GM18517 (cell line): ENCODE data around the gene GPR75.
"Not testable (repeated sequence)": the region's sequence is repeated elsewhere in the genome, so short reads cannot be mapped to it uniquely, and the experiment has no call there.

Source experiments
- ATAC-seq: cut with Tn5 transposase; IDR thresholded peaks from one replicate; pipeline ENCODE4 v1.9.1; 2021; ENCODE audit warnings: mild to moderate bottlenecking, moderate library complexity; ENCODE audit not compliant: unreplicated experiment

GPR75 gene

GRCh38 chr2:53854678-53855077 is 5.1 kb downstream of the GPR75 start:
- no peak for ATAC-seq

DNA sequence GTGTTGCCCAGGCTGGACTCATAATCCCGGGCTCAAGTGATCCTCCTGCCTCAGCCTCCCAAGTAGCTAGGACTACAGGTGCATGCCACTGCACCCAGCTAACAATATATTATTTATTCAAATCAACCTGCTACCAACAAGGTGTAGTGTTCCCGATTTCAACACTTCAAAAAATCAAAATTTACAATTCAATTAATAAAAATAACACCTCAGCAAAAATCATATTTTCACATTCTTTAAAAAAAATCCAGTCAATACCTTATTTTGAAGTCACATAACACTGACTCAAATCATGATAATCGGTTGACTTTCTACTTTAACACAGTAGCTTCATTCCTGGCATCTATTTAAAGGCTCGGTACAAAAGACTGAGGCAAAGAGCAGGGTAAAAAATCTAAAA is 7.2 kb downstream of the GPR75 start:
- no peak for ATAC-seq

DNA sequence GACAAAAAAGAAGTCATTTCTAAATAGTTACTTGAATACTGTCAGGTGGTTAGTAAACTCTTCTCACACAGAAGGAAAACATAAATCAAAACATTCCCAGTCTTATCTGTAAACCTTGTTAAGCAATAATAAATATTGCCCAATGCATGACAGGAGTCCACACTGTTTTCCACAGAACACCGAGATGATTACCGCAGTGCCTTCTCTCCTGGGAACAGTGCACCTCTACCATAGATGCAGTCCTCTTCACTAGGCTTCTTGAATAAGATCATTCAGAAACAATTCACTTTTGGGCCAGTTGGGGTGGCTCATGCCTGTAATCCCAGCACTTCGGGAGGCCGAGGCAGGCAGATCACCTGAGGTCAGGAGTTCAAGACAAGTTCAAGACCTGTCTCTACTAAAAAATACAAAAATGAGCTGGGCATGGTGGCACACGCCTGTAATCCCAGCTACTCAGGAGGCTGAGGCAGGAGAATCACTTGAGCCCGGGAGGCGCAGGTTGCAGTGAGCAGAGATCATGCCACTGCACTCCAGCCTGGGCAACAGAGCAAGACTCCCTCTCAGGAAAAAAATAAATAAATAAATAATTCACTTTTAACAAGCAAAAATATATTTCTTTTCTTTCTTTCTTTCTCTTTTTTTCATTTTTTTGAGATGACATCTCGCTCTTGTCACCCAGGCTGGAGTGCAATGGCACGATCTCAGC is 8.6 kb downstream of the GPR75 start:
- ATAC-seq = not testable (repeated sequence)

- ATAC-seq = no peak
These were observed 11.7 kb downstream of the GPR75 start for GRCh38 chr2:53848062-53848461.

DNA sequence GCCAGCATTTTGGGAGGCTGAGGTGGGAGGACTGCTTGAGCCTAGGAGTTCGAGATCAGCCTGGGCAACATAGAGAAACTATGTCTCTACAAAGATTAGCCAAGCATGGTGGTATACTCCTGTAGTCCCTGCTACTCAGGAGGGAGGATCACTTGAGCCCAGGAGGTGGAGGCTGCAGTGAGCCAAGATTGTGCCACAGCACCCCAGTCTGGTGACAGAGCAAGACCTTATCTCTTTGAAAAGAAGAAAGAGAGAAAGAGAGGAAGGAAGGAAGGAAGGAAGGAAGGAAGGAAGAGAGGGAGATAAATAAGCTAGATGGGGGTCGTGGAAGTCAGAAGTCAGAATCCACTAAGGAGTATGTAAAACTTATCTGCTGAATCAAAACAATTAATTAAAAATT is 16.2 kb downstream of the GPR75 start:
- no peak for ATAC-seq

GRCh38 chr2:53842891-53843290 is 16.9 kb downstream of the GPR75 start:
- ATAC-seq = no peak

- not testable (repeated sequence) for ATAC-seq
These were observed 18.1 kb downstream of the GPR75 start for GRCh38 chr2:53841651-53842050.

DNA sequence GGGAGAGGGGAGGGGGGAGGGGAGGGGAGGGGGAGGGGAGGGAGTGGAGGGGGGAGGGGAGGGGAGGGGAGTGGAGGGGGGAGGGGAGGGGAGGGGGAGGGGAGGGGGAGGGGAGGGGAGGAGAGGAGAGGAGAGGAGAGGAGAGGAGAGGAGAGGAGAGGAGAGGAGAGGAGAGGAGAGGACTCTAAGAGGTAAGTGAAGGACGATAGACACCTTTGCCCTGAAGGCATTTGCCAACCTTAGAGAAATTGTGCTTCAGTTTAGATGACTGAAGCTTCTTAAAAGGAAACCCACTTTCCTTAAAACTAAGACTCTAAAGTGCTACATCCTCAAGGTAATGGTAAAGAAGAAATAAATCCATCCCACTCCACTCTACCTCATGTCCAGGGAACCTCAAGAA is 19.2 kb downstream of the GPR75 start:
- ATAC-seq = no peak

DNA sequence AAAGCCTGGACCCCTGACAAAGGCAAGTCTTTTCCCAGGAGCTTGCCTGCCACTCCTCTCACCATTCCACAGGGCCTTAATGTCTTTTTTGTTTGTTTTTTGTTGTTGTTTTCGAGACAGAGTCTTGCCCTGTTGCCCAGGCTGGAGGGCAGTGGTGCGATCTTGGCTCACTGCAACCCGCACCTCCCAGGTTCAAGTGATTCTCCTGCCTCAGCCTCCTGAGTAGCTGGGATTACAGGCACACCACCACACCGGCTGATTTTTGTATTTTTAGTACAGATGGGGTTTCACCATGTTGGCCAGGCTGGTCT is 29.8 kb downstream of the GPR75 start:
- not testable (repeated sequence) for ATAC-seq

DNA sequence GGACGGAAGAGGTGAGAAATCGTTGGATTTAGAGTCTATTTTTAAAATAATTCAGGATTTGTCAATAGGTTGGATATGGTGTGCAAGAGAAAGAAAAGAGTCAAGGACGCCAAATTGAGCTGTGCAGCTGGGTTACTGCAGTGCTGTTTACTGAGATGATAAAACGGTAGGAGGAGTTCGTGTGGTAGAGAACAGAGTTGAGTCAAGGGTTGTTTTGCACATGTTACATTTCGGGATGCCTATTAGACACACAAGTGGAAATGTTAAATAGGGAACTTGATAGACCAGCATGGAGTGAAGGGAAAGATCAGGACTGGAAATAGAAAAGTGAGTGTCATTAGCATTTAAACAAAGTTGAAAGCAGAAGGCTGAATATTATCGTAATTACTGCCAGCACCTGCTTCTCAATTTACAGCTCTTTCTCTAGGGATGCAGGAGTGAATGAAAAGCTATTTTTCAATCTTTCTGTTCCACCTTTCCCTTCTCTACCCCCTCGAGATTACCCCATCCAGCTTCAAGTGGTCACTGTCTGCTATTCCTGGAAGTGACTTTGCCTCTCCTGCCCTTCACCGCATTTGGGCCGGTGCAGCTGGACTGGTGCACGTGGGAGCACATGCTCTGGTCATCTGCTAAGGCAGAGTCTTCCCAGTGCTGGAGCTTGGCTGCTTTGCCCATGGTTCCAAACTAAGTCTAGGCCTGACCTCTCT is 30.3 kb downstream of the GPR75 start:
- ATAC-seq = no peak

DNA sequence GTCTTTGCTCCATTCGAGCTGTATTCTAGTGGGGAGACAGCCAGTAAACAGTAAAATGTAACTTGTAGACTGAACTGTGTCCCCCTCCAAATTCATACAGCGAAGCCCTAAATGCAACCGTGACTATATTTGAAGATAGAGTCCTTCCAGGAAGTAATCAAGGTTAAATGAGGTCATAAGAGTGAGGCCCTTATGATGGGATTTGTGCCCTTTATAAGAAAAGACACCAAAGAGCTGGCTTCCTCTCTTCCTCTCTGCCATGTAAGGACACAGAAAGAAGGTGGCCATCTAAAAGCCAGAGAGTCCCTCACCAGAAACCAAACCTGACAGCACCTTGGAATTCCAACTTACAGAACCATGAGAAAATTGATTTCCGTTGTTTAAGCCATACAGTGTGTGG is 31.4 kb downstream of the GPR75 start:
- ATAC-seq = no peak

DNA sequence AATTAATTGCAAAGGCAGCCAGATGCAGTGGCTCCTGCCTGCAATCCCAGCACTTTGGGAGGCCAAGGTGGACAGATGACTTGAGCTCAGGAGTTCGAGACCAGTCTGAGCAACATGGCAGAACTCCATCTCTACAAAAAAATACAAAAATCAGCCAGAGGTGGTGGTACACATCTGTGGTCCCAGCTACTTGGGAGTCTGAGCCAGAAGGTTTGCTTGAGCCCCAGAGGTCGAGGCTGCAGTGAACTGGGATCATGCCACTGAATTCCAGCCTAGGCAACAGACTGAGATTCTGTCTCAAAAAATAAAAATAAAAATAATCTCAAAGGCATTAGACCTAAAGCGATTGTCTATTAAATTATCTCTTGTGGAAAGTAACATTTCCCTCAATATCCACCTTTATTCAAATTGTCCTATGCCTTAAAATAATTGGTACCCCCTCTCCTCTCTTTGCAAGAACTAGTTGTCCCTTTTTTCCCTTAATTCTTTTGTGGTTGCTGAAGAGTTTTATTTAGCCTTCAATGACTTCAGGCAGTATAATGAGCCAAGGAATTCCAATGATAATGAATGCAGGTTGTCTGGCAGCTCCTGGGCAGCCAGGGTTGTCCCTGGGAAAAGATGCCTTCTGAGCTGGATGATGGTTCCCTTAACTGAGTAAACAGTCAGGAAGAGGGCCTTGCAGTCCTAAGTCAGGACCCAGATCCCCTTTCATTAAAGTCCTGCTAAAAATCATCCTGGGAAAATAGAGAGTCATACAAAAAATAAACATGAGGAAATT is 32.2 kb downstream of the GPR75 start:
- ATAC-seq = no peak

- ATAC-seq = no peak
These were observed 33.0 kb downstream of the GPR75 start for GRCh38 chr2:53826587-53827397.

- ATAC-seq = no peak
These were observed 33.7 kb downstream of the GPR75 start for GRCh38 chr2:53826030-53826410.

DNA sequence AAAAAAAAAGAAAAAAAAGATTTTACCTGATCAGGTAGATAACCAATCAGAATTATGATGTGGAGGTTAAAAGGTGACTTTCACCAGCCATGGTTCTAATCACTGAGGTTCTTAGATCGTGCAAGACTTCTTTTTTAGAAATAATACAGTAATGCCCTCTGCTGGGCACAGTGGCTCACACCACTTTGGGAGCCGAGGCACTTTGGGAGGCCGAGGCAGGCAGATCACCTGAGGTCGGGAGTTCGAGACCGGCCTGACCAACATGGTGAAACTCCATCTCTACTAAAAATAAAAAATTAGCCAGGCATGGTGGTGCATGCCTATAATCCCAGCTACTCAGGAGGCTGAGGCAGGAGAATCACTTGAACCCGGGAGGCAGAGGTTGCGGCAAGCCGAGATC is 36.1 kb downstream of the GPR75 start:
- not testable (repeated sequence) for ATAC-seq

DNA sequence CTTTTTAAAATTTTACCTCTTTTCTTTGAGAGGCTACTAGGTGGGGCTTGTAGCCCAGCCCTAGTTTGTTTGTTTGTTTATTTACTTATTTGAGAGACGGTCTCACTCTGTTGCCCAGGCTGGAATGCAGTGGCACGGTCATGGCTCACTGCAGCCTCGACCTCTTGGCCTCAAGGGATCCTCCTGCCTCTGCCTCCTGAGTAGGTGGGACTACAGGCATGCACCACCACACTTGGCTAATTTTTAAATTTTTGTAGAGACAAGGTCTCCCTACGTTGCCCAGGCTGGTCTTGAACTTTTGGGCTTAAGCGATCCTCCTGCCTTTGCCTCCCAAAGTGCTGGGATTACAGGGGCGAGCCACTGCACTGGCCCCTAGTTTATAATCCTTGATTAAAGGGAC is 38.0 kb downstream of the GPR75 start:
- no peak for ATAC-seq

DNA sequence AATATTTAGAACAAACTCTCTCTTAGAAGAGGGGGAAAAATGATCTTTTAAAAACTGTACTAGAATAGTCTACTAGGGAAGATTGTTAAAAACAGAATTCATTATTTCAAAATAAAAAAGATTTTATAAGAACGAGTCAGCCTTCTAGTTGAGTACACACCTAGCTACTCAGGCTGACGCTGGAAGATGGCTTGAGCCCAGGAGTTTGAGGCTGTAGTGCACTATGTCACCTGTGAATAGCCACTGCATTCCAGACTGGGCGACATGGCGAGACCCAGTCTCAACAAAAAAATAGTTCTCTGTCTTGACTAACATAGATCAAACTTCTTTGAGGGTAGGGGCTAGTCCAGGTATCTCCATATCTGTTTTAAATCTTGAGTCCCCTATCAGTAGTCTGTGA is 39.1 kb downstream of the GPR75 start:
- no peak for ATAC-seq

DNA sequence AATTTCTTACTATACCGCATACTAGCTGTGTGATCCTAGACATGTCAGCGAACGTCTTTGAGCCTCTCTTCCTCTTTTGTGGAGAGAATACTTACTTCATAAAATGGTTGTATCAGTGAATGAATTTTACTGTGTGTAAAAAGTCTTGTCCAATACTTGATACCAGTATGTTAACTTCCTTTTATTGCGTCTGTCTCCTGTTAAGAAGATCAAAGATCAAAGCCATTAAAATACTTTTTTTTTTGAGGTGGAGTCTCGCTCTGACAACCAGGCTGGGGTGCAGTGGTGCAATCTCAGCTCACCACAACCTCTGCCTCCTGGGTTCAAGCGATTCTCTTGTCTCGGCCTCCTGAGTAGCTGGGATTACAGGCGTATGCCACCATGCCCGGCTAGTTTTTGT is 39.7 kb downstream of the GPR75 start:
- no peak for ATAC-seq

- ATAC-seq = no peak
These were observed 40.1 kb downstream of the GPR75 start for GRCh38 chr2:53819634-53820033.

- ATAC-seq = no peak
These were observed 40.8 kb downstream of the GPR75 start for GRCh38 chr2:53818854-53819435.

- no peak for ATAC-seq
These were observed 46.6 kb downstream of the GPR75 start for GRCh38 chr2:53813151-53813550.
